HL-60 (cell line): Measurements from ENCODE around the gene SAP130.

Source experiments
- DNase-seq, 2 experiments: peaks; one replicate each; pipeline ENCODE4 v3.0.0-alpha.2; 2010 to 2020; ENCODE audit warnings: low read depth in 1 of 2, low spot score in 1 of 2
- H3K27ac ChIP-seq: fragments of 250-450 bp; sonication (Bioruptor Pico); replicated peaks from 2 replicates; pipeline ENCODE4 v1.5.1; 2020; ENCODE audit warnings: mild to moderate bottlenecking, moderate library complexity
- H3K27me3 ChIP-seq: fragments of 250-450 bp; sonication (Bioruptor Pico); 2 replicates; pipeline ENCODE4 v1.5.1; 2021; ENCODE audit warnings: mild to moderate bottlenecking, moderate library complexity; ENCODE audit not compliant: insufficient read depth, poor library complexity, severe bottlenecking
- H3K4me3 ChIP-seq: replicated peaks from 2 replicates; pipeline ENCODE4 v1.5.1; 2011; ENCODE audit warnings: mild to moderate bottlenecking, control low read depth, low read length; ENCODE audit not compliant: insufficient read depth
- GABPA ChIP-seq: IDR thresholded peaks from 2 replicates; pipeline ENCODE4 v1.6.1; 2012; ENCODE audit warnings: low read depth
- POLR2AphosphoS5 ChIP-seq: IDR thresholded peaks from 2 replicates; pipeline ENCODE4 v1.6.1; 2012; ENCODE audit warnings: low read depth
- SPI1 ChIP-seq: IDR thresholded peaks from 2 replicates; pipeline ENCODE4 v1.6.1; 2012; ENCODE audit warnings: low read depth, mild to moderate bottlenecking, borderline replicate concordance
- TF ChIP-seq, protein P1 (sequence below): IDR thresholded peaks from one replicate; pipeline ENCODE4 v1.5.1; 2011; ENCODE audit warnings: low read length, control low read depth, inconsistent platforms; ENCODE audit not compliant: insufficient read depth
- TF ChIP-seq, protein P2 (sequence below): IDR thresholded peaks from 2 replicates; pipeline ENCODE4 v1.6.1; 2012; ENCODE audit warnings: low read depth; ENCODE audit not compliant: insufficient replicate concordance

The SAP130 gene

DNA sequence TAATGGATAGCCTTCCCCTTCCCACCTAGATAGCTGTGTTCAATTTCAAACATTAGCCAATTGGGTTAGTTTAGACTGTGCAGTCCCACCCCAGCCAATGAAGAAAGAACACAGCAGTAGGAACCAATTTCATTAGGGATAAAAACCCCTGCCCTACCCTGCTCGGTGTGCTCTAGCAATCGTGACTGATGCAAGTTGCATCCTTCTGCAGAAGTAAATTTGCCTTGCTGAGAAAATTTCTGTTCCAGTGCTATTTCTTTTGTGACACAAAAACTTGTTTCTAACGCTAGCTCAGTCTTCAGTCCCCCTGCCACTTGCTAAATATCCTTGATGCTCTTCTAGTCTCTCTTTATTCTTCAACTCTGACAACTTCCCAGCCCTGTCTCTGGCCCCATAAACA lies 15.2 kb upstream of the SAP130 start:
- Histone ChIP-seq H3K27me3 (no peaks in the 10 kb centered on the region), H3K27ac (no peak overlapping the region), H3K4me3 (no peak overlapping the region)
- DNase-seq, result no peak
- TF ChIP-seq, protein P1, sequence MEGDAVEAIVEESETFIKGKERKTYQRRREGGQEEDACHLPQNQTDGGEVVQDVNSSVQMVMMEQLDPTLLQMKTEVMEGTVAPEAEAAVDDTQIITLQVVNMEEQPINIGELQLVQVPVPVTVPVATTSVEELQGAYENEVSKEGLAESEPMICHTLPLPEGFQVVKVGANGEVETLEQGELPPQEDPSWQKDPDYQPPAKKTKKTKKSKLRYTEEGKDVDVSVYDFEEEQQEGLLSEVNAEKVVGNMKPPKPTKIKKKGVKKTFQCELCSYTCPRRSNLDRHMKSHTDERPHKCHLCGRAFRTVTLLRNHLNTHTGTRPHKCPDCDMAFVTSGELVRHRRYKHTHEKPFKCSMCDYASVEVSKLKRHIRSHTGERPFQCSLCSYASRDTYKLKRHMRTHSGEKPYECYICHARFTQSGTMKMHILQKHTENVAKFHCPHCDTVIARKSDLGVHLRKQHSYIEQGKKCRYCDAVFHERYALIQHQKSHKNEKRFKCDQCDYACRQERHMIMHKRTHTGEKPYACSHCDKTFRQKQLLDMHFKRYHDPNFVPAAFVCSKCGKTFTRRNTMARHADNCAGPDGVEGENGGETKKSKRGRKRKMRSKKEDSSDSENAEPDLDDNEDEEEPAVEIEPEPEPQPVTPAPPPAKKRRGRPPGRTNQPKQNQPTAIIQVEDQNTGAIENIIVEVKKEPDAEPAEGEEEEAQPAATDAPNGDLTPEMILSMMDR, result no peak
- TF ChIP-seq SPI1 (no peak), GABPA (no peak), POLR2AphosphoS5 (no peak)
- TF ChIP-seq, protein P2, sequence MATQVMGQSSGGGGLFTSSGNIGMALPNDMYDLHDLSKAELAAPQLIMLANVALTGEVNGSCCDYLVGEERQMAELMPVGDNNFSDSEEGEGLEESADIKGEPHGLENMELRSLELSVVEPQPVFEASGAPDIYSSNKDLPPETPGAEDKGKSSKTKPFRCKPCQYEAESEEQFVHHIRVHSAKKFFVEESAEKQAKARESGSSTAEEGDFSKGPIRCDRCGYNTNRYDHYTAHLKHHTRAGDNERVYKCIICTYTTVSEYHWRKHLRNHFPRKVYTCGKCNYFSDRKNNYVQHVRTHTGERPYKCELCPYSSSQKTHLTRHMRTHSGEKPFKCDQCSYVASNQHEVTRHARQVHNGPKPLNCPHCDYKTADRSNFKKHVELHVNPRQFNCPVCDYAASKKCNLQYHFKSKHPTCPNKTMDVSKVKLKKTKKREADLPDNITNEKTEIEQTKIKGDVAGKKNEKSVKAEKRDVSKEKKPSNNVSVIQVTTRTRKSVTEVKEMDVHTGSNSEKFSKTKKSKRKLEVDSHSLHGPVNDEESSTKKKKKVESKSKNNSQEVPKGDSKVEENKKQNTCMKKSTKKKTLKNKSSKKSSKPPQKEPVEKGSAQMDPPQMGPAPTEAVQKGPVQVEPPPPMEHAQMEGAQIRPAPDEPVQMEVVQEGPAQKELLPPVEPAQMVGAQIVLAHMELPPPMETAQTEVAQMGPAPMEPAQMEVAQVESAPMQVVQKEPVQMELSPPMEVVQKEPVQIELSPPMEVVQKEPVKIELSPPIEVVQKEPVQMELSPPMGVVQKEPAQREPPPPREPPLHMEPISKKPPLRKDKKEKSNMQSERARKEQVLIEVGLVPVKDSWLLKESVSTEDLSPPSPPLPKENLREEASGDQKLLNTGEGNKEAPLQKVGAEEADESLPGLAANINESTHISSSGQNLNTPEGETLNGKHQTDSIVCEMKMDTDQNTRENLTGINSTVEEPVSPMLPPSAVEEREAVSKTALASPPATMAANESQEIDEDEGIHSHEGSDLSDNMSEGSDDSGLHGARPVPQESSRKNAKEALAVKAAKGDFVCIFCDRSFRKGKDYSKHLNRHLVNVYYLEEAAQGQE, result no peak

DNA sequence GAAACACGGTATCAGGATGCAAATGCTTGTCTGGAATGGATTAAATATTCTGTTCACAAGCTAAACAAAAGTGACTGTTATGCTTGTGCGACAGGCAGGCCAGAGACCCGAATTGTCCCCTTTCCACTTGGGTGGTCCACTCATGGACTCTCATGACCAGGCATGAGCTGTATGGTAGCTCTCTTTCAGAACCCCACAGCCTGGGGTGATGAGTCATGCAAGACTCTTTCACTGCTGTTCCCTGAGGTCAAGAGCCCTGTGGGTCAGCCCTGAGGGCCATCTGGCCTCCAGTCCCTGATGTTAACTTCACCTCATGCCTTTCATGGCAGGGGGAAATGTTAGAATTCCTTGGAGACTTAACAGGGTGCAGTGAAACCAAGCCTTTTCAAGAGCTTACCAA lies 13.7 kb upstream of the SAP130 start:
- TF ChIP-seq, protein P1, result no peak
- TF ChIP-seq, protein P2, result no peak
- TF ChIP-seq POLR2AphosphoS5, result no peak
- TF ChIP-seq GABPA, result no peak
- no peak for TF ChIP-seq SPI1

DNA sequence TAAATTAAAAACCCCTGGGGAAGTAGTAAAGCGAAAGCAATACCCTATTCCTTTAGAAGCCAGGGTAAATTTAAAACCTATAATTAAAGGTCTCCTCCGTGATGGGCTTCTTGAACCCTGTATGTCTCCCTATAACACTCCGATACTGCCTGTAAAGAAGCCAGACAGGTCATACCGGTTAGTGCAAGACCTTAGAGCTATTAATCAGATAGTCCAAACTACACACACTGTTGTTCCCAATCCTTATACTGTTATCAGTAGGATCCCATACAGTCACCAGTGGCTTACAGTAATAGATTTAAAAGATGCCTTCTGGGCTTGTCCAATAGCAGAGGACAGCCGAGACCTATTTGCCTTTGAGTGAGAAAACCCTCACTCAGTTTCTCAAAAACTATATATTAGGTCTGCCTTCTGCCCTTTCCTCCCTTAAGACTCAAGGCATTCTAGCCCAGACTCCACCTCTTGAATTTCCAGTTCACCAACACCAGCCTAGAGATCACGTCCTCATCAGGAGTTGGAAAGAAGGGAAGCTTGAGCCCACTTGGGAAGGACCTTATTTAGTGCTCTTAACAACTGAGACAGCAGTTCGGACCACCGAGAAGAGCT lies 12.4 kb upstream of the SAP130 start:
- TF ChIP-seq SPI1, result no peak
- no peak for TF ChIP-seq POLR2AphosphoS5
- TF ChIP-seq, protein P2, result no peak
- TF ChIP-seq, protein P1, result no peak
- no peak for TF ChIP-seq GABPA
- DNase-seq, result no peak
- Histone ChIP-seq H3K27me3 (no peaks in the 10 kb centered on the region), H3K4me3 (no peak overlapping the region), H3K27ac (no peak overlapping the region)

More for the DNA sequence above, 13.7 kb upstream of the SAP130 start:
- Histone ChIP-seq H3K4me3 (no peak overlapping the region), H3K27ac (no peak overlapping the region), H3K27me3 (no peaks in the 10 kb centered on the region)
- DNase-seq, result no peak
